NK-92 treated with Interleukin-12 subunit alpha and Interleukin-12 subunit beta, amount 100 ng/mL, for 24 hours (cell line): ENCODE data around the gene RAPGEF2.
"Not testable (repeated sequence)": the region's sequence is repeated elsewhere in the genome, so short reads cannot be mapped to it uniquely, and the experiment has no call there.

Source experiments
- DNase-seq: peaks from one replicate; lab custom pipeline; 2025; lab: John Stamatoyannopoulos, UW

RAPGEF2 gene

DNA sequence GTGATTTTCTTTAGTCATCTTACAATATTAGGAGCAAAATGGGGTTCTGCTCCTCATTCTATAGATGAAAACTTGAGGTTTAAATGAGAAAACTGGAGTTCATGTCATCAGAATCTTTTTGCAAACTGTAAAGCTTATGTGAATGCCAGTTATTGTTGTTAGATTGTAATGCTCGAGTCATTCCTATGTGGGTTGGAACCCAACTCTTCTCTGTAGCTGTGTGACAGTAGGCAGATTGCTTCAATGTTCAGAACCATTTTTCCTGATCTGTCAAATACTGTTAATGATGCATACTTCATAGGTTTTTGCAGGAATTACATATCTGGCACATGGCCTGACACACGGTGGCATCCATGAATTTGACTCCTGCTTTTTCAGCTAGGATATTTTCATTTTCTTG lies 178.9 kb downstream of the RAPGEF2 start:
- DNase-seq = no peak

- no peak for DNase-seq
Measured at GRCh38 chr4:159282329-159282728, 179.4 kb downstream of the RAPGEF2 start.

GRCh38 chr4:159282944-159283343 lies 180.1 kb downstream of the RAPGEF2 start:
- no peak for DNase-seq

- no peak for DNase-seq
Measured at GRCh38 chr4:159283696-159284095, 180.8 kb downstream of the RAPGEF2 start.

DNA sequence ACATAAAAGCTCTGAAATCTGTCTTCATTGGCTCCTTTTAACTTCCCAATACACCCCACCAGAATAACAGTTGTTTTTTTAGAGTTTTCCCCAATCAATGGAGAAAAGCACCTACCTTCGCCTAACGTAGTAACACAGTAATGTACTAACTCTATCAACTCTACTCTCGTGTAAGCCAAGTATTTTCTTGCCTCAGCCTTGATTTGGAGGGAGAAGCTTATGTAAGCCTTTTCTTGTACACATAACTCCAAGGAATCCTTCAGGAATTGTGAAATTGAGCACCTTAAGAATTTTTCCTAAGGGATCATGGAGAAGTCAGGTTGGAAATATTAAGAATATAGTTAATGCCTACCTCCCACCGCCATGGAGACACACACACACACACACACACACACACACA lies 181.2 kb downstream of the RAPGEF2 start:
- DNase-seq = no peak

- no peak for DNase-seq
Measured at GRCh38 chr4:159284733-159285132, 181.9 kb downstream of the RAPGEF2 start.

- no peak for DNase-seq
Measured at GRCh38 chr4:159287767-159288166, 184.9 kb downstream of the RAPGEF2 start.

GRCh38 chr4:159289682-159290081 lies 186.8 kb downstream of the RAPGEF2 start:
- DNase-seq = no peak

DNA sequence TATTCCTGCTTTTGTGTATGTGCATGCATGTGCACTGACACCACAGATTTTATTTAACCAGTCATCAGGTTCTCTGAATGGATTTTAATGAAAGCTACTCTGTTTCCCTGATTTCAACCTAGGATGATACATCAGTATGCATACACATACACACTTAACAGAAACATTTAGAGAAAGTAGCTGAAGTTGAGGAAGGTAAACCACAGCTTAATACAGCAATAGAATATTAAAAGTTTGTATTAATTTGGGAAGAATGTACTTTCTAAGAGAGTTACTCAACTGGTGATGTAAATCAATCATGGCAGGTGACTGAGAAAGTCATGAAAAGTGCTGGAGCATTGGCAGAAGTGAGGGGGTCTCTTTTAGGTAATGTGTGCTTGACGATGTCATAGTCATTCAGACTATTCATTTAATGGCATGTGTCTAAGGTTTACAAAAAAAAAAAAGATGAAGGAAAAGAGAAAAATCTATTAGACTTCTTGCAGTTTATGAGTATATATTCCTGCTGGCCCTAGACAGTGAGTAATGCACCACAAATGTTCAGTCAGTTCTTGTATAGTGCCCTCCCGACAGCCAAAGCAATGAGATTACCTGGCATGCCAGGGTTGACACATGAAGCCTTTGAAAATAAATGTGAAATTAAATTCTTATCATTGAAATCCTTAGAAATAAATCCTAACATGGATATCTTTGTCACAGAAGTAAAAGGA lies 187.6 kb downstream of the RAPGEF2 start:
- no peak for DNase-seq

DNA sequence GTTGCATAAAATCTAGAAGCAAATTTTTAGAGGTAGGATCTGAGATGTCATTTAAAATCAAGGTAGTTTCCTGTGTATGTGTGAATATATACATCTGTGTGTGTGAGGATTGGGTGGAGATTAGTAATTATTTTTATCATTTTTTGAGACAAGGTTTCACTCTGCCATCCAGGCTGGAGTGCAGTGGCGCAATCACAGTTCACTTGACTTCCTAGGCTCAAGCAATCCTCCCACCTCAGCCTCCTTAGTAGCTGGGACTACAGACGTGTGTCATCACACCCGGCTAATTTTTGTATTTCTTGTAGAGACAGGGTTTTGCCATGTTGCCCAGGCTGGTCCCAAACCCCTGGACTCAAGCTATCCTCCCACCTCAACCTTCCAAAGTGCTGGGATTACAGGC lies 188.3 kb downstream of the RAPGEF2 start:
- DNase-seq = no peak

DNA sequence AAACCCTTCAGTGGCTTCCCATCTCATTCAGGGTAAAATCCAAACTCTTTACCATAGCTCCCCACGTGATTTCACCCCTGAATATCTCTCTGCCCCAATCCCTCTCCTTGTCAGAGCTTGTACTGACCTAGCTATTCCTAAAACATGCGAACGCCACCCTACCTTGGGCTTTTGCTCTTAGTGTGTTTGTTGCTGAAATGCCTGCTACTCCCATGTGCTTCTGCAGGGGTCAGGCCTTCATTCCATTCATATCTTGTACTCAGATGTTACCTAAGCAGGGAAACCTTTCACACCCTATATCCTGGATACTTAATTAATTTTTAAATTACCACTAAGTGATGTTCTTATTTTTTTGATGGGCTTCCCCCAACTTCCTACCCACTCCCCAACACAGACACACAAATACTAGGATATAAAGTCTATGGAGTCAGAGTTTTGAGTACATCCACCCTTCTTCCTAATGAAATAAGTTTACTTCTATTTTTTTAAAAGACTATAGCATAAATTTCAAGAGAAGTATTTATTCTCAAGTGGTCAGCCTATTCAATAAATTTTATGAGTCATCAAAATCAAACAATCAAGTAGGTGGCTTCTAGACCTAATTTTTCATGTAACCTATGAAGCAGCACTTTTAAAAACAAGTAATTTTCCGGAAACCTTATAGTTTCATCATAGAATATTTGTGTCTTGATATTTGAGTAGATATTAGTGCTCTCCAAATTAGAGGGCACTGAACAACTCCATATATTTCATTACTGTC lies 189.4 kb downstream of the RAPGEF2 start:
- no peak for DNase-seq

- no peak for DNase-seq
Measured at GRCh38 chr4:159293811-159294515, 191.1 kb downstream of the RAPGEF2 start.

DNA sequence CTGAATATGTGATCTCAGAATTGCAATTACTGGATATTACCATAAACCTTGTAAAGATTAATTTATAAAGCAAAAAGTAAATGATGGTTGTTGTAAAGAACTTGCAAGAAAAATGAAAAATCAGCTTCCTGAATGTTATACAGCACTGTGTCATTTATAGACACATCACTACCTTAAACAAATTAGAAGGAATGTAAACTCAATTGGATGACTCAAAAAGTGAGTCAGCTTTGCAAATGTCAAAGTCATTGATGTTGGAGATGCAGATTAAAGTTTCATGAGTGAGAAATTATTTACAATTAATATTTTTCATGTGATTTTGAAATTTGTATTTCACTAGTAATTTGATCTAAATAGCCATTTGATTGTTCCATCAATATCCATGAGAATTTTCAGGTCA lies 193.2 kb downstream of the RAPGEF2 start:
- DNase-seq = no peak

GRCh38 chr4:159297091-159297490 lies 194.2 kb downstream of the RAPGEF2 start:
- no peak for DNase-seq

DNA sequence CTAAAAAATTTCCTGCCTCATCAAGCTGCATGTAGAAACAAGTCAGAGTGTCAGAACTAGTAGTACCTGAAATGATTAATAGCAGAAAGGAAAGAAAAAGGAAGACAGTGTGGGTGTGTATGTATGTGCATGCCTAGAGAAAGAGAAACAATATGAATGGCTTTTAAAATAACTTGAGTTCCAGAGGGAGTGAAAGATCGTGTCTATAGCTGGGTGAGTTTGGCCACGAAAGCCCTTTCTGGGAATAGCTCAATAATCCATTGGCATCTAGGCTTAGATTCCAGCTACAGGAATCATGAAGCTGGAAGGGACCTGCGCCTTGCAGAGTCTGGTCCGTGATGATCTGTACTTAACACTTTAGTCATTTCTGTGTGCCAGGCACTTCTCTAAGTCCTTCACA lies 195.6 kb downstream of the RAPGEF2 start:
- DNase-seq = no peak

DNA sequence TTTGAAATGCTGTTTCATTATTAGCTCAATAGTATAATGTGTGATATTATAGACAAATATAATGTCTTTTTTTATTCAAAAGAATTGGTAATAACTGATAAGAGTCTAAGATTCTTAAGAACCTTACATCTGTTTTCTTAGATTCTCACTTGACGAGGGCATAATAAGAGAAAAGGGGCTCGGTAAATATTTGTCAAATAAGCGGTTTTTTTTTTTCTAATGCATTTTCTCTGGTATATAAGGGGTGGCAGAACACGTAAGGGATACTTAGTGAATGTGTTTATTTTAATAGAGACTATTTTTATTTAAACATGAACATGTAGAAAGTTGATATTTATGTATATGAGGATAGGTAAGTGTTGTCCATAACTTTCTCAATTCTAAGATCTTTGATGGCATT lies 200.6 kb downstream of the RAPGEF2 start:
- DNase-seq = no peak

DNA sequence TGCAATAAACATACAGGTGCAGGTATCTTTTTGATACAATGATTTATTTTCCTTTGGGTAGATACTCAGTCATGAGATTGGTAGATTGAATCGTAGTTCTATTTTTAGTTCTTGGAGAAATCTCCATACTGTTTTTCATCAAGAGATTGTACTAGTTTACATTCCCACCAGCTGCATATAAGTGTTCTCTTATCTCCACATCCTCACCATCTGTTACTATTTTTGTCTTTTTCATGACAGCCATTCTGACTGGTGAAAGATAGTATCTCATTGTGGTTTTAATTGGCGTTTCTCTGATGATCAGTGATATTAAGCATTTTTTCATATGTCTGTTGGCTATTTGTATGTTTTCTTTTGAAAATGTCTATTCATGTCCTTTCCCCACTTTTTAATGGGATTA lies 202.2 kb downstream of the RAPGEF2 start:
- no peak for DNase-seq

DNA sequence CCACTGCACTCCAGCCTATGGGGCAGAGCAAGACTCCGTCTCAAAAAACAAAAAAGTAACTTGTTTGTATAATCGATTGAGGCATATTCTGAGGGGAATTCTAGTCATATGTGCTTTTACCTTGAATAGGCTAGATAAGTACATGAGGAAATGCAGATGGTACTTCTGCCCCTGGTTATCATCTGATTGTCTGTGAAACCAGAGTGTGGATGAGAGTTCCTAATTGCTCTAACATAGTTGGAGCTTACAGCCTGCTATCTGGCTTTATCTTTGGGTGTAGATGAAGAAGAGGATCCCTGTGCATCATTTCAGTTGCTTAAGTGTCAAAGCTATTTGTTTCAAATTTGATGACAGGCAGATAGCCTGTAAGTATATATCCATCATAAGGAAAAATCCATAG lies 205.1 kb downstream of the RAPGEF2 start:
- DNase-seq = no peak

DNA sequence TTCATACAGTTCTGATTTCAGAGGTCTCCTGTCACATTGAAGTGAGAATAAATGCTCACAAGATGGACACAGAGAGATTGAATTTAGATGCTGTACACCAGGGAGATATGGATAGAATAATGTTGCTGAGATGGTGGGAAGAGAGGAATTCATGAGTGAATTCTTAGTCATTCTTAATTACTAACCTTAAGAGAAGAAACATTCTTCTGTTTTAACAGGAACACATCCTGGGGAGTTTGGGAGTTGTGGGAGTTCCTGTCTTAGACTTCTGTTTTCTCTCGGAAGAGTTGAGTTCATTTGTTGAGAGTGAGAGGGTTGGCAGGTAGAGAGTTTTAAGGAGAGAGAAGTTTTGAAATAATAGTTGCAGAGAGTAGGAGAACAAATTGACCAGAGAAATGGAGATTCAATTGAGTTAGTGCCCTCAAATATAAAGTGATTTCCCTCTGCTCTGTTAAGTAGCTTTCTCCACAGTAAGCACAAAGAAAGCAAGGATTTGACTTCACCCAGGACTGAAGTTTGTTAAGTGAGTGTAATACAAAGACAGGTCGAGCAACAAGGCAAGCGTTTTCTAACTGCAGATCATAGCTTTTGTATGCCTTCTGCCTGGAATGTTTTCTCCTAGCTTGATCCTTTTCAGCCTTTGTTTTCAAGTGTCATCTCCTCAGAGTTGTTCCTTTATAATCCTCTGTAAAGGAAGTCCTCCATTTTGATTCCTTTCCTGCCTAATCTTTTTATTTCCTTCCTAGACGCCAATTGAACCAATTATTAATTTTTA lies 205.9 kb downstream of the RAPGEF2 start:
- no peak for DNase-seq

DNA sequence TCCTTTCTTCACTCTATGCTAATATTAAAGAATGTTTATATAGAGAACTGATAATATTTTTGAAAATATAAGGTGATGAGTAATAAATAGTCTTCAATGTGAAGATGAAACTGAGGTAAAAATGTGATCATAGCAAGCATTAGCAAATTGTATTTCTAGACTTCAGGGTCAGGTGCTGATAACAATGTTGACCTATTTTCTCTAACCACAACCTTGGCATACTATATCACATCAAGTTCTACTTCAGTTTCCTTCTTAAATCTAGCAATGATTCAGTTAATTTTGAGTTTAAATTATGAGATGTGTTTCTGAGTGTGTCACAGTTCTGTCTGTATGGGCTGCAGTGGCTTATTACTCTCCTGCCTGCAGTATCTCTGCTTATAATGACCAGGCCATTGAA lies 209.4 kb downstream of the RAPGEF2 start:
- DNase-seq = no peak

GRCh38 chr4:159315879-159316278 lies 213.0 kb downstream of the RAPGEF2 start:
- not testable (repeated sequence) for DNase-seq

GRCh38 chr4:159317203-159317602 lies 214.3 kb downstream of the RAPGEF2 start:
- no peak for DNase-seq
